HCT116 (cell line): ENCODE measurements around the gene NIM1K. TPM values are rescaled to one million over a fixed set of nuclear protein-coding genes. Genes with fewer than 3 reads are reported as not detected.

Experiments
- ATAC-seq: fragments of 200-7000 bp; cut with Tn5 transposase; 2 replicates; pipeline ENCODE4 v1.9.1; 2020; ENCODE audit warnings: mild to moderate bottlenecking, moderate library complexity
- BruUV-seq: library from RNA; stranded (reverse); fragments of 400-500 nt; replicated peaks from 2 replicates; lab custom pipeline; 2021; lab: Mats Ljungman, UMichigan
- CTCF ChIA-PET: fragments of 300-600 bp; sonication (Branson Sonifier 250); formaldehyde crosslinking; loops from one replicate; lab custom pipeline; 2021; ENCODE audit warnings: antibody characterized with exemption; lab: Charles Lee
- POLR2A ChIA-PET: fragments of 300-600, 350-600 bp; sonication (Branson Sonifier 250); formaldehyde crosslinking; loops from one replicate; lab custom pipeline; 2021; ENCODE audit warnings: antibody characterized with exemption; lab: Charles Lee
- RAD21 ChIA-PET, 2 experiments: fragments of 300-600 bp; sonication (Branson Sonifier 250); formaldehyde crosslinking; loops; one replicate each; lab custom pipeline; 2023; ENCODE audit warnings: low total read pairs in 2 of 2; ENCODE audit not compliant: uncharacterized antibody in 2 of 2, unreplicated experiment in 2 of 2, low non-redundant PET in 1 of 2; lab: Charles Lee
- DNase-seq: peaks from one replicate; pipeline ENCODE4 v3.0.0-alpha.2; 2010; ENCODE audit warnings: low read depth, low spot score
- H2AFZ ChIP-seq: fragments of 200-600 bp; shearing (Covaris generic), sonication (generic); 2 replicates; pipeline ENCODE4 v1.6.1; 2017; ENCODE audit warnings: low read depth, mixed run types, mixed read lengths, antibody characterized with exemption, low read length; ENCODE audit not compliant: poor library complexity, severe bottlenecking
- H3K27ac ChIP-seq: 2 replicates; pipeline ENCODE4 v1.5.1; 2012; ENCODE audit warnings: low read depth, low read length
- H3K27me3 ChIP-seq: fragments of 200-600 bp; sonication (generic); 2 replicates; pipeline ENCODE4 v1.6.1; 2016; ENCODE audit warnings: mixed run types, low read length, mixed read lengths; ENCODE audit not compliant: insufficient read depth
- H3K36me3 ChIP-seq, 2 experiments: fragments of 200-500 bp in 1 of 2; fragments of 200-600 bp in 1 of 2; sonication (Bioruptor generic) in 1 of 2; sonication (generic) in 1 of 2; 2 replicates each; pipeline versions ENCODE4 v1.5.1 to v1.6.1; 2014 to 2016; ENCODE audit warnings: low read length in 2 of 2, inconsistent platforms in 1 of 2, mixed read lengths in 1 of 2, mixed run types in 1 of 2; ENCODE audit not compliant: insufficient read depth in 2 of 2, control insufficient read depth in 1 of 2
- H3K4me1 ChIP-seq, 2 experiments: fragments of 200-600 bp in 1 of 2; sonication (generic) in 1 of 2; 2 replicates each; pipeline versions ENCODE4 v1.5.1 to v1.6.1; 2012 to 2017; ENCODE audit warnings: low read length in 2 of 2, inconsistent platforms in 1 of 2, mild to moderate bottlenecking in 1 of 2, mixed read lengths in 1 of 2, mixed run types in 1 of 2, moderate library complexity in 1 of 2; ENCODE audit not compliant: insufficient read depth in 2 of 2, control insufficient read depth in 1 of 2
- H3K4me2 ChIP-seq: fragments of 200-600 bp; sonication (generic); 2 replicates; pipeline ENCODE4 v1.6.1; 2017; ENCODE audit warnings: mixed run types, low read length, mixed read lengths
- H3K4me3 ChIP-seq, 2 experiments: fragments of 200-600 bp in 1 of 2; sonication (generic) in 1 of 2; replicated peaks in 1 of 2; 2 replicates each; pipeline ENCODE4 v1.5.1; 2011 to 2016; ENCODE audit warnings: low read length in 2 of 2, control low read depth in 1 of 2, low read depth in 1 of 2, mild to moderate bottlenecking in 1 of 2, mixed read lengths in 1 of 2, mixed run types in 1 of 2
- H3K79me2 ChIP-seq: fragments of 200-600 bp; sonication (generic); 2 replicates; pipeline ENCODE4 v1.6.1; 2017; ENCODE audit warnings: mild to moderate bottlenecking, mixed run types, low read length, moderate library complexity, mixed read lengths; ENCODE audit not compliant: insufficient read depth
- H3K9ac ChIP-seq: fragments of 200-600 bp; sonication (generic); 2 replicates; pipeline ENCODE4 v1.6.1; 2016; ENCODE audit warnings: low read length, mixed read lengths
- H3K9me2 ChIP-seq: fragments of 200-600 bp; sonication (generic), shearing (Covaris generic); 2 replicates; pipeline ENCODE4 v1.6.1; 2017; ENCODE audit warnings: mixed run types, mild to moderate bottlenecking, moderate library complexity; ENCODE audit not compliant: insufficient read depth
- H3K9me3 ChIP-seq, 2 experiments: fragments of 200-500 bp in 1 of 2; fragments of 200-600 bp in 1 of 2; sonication (Bioruptor generic) in 1 of 2; sonication (generic) in 1 of 2; 2 replicates each; pipeline ENCODE4 v1.6.1; 2014 to 2017; ENCODE audit warnings: low read length in 2 of 2, mixed read lengths in 2 of 2, inconsistent platforms in 1 of 2, low read depth in 1 of 2, mild to moderate bottlenecking in 1 of 2, mixed run types in 1 of 2, moderate library complexity in 1 of 2; ENCODE audit not compliant: control insufficient read depth in 1 of 2, insufficient read depth in 1 of 2
- H4K20me1 ChIP-seq: fragments of 200-600 bp; sonication (generic), shearing (Covaris generic); 2 replicates; pipeline ENCODE4 v1.6.1; 2017; ENCODE audit warnings: mixed run types, mild to moderate bottlenecking, moderate library complexity; ENCODE audit not compliant: insufficient read depth
- EGR1 ChIP-seq: IDR thresholded peaks from 2 replicates; pipeline ENCODE4 v1.6.1; 2012; ENCODE audit warnings: low read depth
- EZH2 ChIP-seq: fragments of 200-600 bp; sonication (generic); IDR thresholded peaks from 2 replicates; pipeline ENCODE4 v1.6.1; 2017; ENCODE audit warnings: antibody characterized with exemption, mixed run types
- JUND ChIP-seq: IDR thresholded peaks from 2 replicates; pipeline ENCODE4 v1.6.1; 2012
- POLR2AphosphoS5 ChIP-seq: IDR thresholded peaks from 2 replicates; pipeline ENCODE4 v1.6.1; 2011; ENCODE audit warnings: mild to moderate bottlenecking, low read depth, low read length, moderate library complexity
- SIN3A ChIP-seq: IDR thresholded peaks from 2 replicates; pipeline ENCODE4 v1.6.1; 2012; ENCODE audit warnings: low read depth
- SP1 ChIP-seq: IDR thresholded peaks from 2 replicates; pipeline ENCODE4 v1.6.1; 2012; ENCODE audit warnings: low read depth
- TCF7L2 ChIP-seq: IDR thresholded peaks from 2 replicates; pipeline ENCODE4 v1.7.0; 2011; ENCODE audit warnings: borderline replicate concordance, inconsistent platforms; ENCODE audit not compliant: insufficient read depth, insufficient read length; ENCODE audit errors: extremely low read depth
- intact Hi-C: fragments of 100-400 bp; cut with micrococcal nuclease; formaldehyde crosslinking; loops from 2 replicates; pipeline ENCODE4 v1.10.0; 2022
- total RNA-seq: library from RNA; stranded (reverse); gene quantifications from one replicate; pipeline ENCODE4 v1.2.1, GENCODE V29; 2021; ENCODE audit not compliant: unreplicated experiment
- TF ChIP-seq, protein P1 (sequence below): IDR thresholded peaks from 2 replicates; pipeline ENCODE4 v1.6.1; 2012

NIM1K gene
- total RNA-seq, 1 experiment from 2014 or later, result 0.44 TPM

DNA sequence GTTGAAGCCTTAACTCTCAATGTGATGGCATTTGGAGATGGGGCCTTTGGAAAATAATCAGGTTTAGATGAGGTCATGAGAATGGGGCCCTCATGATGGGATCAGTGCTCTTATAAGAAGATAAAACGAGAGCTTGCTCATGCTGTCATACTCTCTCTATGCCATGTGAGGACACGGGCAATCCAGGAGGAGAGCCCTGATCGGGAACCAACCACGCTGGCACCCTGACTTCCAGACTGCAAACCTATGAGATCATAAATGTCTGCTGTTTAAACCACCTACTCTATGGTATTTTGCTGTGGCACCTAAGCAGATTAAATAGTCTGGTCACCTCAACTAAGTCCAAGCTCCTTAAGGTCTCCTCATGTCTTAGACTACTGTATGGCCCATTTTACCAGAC lies 111.2 kb downstream of the NIM1K start:
- RAD21 ChIA-PET, result no interaction called here
- POLR2A ChIA-PET, result no interaction called here

DNA sequence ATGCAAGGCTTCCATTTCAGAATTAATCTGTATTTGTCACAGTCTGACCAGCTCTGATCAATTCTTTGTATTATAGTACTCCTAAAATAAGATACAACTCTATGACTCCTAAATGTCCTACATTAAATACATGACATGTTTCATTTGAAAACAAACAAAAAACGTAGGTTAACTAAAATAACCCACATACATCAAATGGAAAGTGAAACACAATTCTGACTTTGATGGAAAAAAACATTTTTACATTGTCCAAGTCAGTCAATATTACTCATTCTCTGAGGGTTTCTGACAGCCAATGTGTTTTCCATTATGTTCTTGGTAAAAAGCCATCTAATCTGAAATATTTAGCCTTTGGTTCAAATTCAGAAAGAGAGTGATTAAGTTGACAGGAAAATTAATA lies 112.5 kb downstream of the NIM1K start:
- Histone ChIP-seq H3K9ac (no peak overlapping the region), H3K4me1 (no peaks in the 10 kb centered on the region), H4K20me1 (no peaks in the 10 kb centered on the region), H3K27me3 (no peaks in the 10 kb centered on the region), H3K27ac (no peak overlapping the region), H3K4me3 (no peak overlapping the region), H2AFZ (no peak overlapping the region), H3K79me2 (peaks cover 82% of the 10 kb centered on the region), H3K4me2 (no peak overlapping the region), H3K9me3 (no peaks in the 10 kb centered on the region), H3K36me3 (no peaks in the 10 kb centered on the region), H3K9me2 (no peaks in the 10 kb centered on the region)
- RAD21 ChIA-PET, result no interaction called here
- TF ChIP-seq SIN3A (no peak), POLR2AphosphoS5 (no peak), JUND (no peak), EZH2 (no peak)
- TF ChIP-seq, protein P1, sequence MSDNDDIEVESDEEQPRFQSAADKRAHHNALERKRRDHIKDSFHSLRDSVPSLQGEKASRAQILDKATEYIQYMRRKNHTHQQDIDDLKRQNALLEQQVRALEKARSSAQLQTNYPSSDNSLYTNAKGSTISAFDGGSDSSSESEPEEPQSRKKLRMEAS, result no peak
- no TSS peak for BruUV-seq
- CTCF ChIA-PET, result interaction anchor here (1.0 kb wide), 1 partner anchor 9 kb away, joined by 3 read pairs; the partner anchor contains the start of gene HMGCS1
- POLR2A ChIA-PET, result interaction anchor here (1.1 kb wide), 1 partner anchor 9 kb away, joined by 5 read pairs; the partner anchor contains the start of gene HMGCS1
- DNase-seq (no peak), ATAC-seq (no peak)
- intact Hi-C loops, result loop anchor here (10.0 kb wide), 1 partner anchor 390 kb away; no protein-coding TSS in a partner anchor

More for the DNA sequence above, 111.2 kb downstream of the NIM1K start:
- DNase-seq, result no peak
- Histone ChIP-seq H3K4me3 (no peak overlapping the region), H4K20me1 (no peaks in the 10 kb centered on the region), H3K4me2 (no peak overlapping the region), H3K36me3 (peaks cover 0 to 7% of the 10 kb centered on the region in 2 experiments; a peak in 1 of 4 replicates), H2AFZ (no peak overlapping the region), H3K9me3 (no peaks in the 10 kb centered on the region), H3K4me1 (no peaks in the 10 kb centered on the region), H3K27ac (no peak overlapping the region), H3K27me3 (no peaks in the 10 kb centered on the region), H3K9me2 (no peaks in the 10 kb centered on the region), H3K9ac (no peak overlapping the region), H3K79me2 (peaks cover 70% of the 10 kb centered on the region)
- no peak for ATAC-seq
- CTCF ChIA-PET, result no interaction called here
- TF ChIP-seq EGR1, result no peak
- no peak for TF ChIP-seq SP1
- TF ChIP-seq TCF7L2, result no peak
- BruUV-seq, result no TSS peak
- intact Hi-C loops, result loop anchor here (10.0 kb wide), 1 partner anchor 388 kb away; no protein-coding TSS in a partner anchor
